Left lung (tissue), 10 donors: ENCODE data around the gene ARFRP1. TPM values are rescaled to one million over a fixed set of nuclear protein-coding genes. Genes with fewer than 3 reads are reported as not detected.

Source experiments
- ATAC-seq: fragments of 200-7000 bp; cut with Tn5 transposase; one replicate; pipeline ENCODE4 v1.9.1; 2020; ENCODE audit warnings: moderate library complexity
- DNase-seq, 4 donors: peaks; one replicate each; pipeline ENCODE4 v3.0.0-alpha.2; 2013 to 2020
- H3K27ac ChIP-seq, 2 donors: fragments of 200-600 bp; sonication (generic) in 1 of 2; one replicate each; pipeline versions ENCODE4 v1.5.0 to v1.8.0; 2020 to 2021
- H3K27me3 ChIP-seq, 2 donors: fragments of 200-600 bp; sonication (generic) in 1 of 2; one replicate each; pipeline versions ENCODE4 v1.5.0 to v1.8.0; 2020 to 2021
- H3K36me3 ChIP-seq, 2 donors: fragments of 200-600 bp; sonication (generic) in 1 of 2; one replicate each; pipeline versions ENCODE4 v1.5.0 to v1.8.0; 2020 to 2021
- H3K4me1 ChIP-seq, 2 donors: fragments of 200-600 bp; one replicate each; pipeline ENCODE4 v1.8.0; 2021
- H3K4me3 ChIP-seq, 2 donors: fragments of 200-600 bp; sonication (generic) in 1 of 2; one replicate each; pipeline versions ENCODE4 v1.5.0 to v1.8.0; 2020 to 2021; ENCODE audit warnings: mild to moderate bottlenecking in 1 of 2
- H3K9me3 ChIP-seq, 2 donors: fragments of 200-600 bp; sonication (generic) in 1 of 2; one replicate each; pipeline versions ENCODE4 v1.5.0 to v1.8.0; 2020 to 2021
- intact Hi-C, 2 donors: fragments of 100-400 bp; cut with DNase I; formaldehyde crosslinking; loops; one replicate each; pipeline versions ENCODE4 v1.11.2 to v1.14.2; 2022
- polyA plus RNA-seq, 6 donors: library from polyadenylated mRNA; unstranded; fragments of 120-200 nt; gene quantifications; one replicate each; pipeline ENCODE4 v1.2.1, GENCODE V29; 2013; ENCODE audit not compliant: insufficient read length in 6 of 6
- total RNA-seq, 2 donors: library from RNA; stranded (reverse); fragmentation: NEBNext Ultra II Directional; extraction: Animal tissue kit (Norgen Biotek cat#: 25700); gene quantifications; one replicate each; pipeline ENCODE4 v1.2.1, GENCODE V29; 2021
- TF ChIP-seq, protein P1 (sequence below), 2 donors: fragments of 200-600 bp; sonication (generic) in 1 of 2; IDR thresholded peaks; one replicate each; pipeline versions ENCODE4 v1.5.0 to v1.8.0; 2021; ENCODE audit warnings: antibody characterized with exemption in 2 of 2
- donor health status: DM: no; HTN: yes; CAD: no.
- donor health status: DM: no; HTN: no; CAD: no.

Gene ARFRP1
- total and polyA plus RNA-seq, 8 donors, result 29.1 to 46.9 (median 32.8) TPM

DNA sequence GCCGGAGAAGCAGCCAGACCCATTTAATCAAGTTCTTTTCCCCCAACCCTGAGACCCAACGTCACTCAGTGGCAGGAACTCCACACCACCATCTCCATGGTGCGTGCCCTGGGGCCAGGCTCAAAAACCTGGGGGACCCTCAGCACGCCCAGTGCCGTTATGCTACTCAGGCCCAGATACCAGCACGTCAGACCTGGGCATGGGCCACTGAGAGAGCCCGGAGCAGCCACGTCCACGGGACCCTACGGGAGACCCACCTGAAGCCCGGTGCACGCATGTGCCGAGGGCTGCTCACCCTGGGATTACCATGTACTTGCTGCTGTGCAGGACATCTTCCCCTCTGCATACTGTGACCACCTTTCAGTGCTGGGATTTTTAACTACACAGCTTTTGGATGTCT lies 45.6 kb upstream of the ARFRP1 start:
- Histone ChIP-seq H3K4me1 (no peaks in the 10 kb centered on the region), H3K36me3 (no peaks in the 10 kb centered on the region), H3K4me3 (no peak overlapping the region), H3K27ac (no peak overlapping the region), H3K27me3 (no peaks in the 10 kb centered on the region), H3K9me3 (no peaks in the 10 kb centered on the region)
- intact Hi-C loops, result no loop called here
- TF ChIP-seq, protein P1, sequence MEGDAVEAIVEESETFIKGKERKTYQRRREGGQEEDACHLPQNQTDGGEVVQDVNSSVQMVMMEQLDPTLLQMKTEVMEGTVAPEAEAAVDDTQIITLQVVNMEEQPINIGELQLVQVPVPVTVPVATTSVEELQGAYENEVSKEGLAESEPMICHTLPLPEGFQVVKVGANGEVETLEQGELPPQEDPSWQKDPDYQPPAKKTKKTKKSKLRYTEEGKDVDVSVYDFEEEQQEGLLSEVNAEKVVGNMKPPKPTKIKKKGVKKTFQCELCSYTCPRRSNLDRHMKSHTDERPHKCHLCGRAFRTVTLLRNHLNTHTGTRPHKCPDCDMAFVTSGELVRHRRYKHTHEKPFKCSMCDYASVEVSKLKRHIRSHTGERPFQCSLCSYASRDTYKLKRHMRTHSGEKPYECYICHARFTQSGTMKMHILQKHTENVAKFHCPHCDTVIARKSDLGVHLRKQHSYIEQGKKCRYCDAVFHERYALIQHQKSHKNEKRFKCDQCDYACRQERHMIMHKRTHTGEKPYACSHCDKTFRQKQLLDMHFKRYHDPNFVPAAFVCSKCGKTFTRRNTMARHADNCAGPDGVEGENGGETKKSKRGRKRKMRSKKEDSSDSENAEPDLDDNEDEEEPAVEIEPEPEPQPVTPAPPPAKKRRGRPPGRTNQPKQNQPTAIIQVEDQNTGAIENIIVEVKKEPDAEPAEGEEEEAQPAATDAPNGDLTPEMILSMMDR (IDR thresholded peaks at IDR 0.05), result no peak
- DNase-seq (peak in 1 of 4 donors; percentile 55), ATAC-seq (no peak)

DNA sequence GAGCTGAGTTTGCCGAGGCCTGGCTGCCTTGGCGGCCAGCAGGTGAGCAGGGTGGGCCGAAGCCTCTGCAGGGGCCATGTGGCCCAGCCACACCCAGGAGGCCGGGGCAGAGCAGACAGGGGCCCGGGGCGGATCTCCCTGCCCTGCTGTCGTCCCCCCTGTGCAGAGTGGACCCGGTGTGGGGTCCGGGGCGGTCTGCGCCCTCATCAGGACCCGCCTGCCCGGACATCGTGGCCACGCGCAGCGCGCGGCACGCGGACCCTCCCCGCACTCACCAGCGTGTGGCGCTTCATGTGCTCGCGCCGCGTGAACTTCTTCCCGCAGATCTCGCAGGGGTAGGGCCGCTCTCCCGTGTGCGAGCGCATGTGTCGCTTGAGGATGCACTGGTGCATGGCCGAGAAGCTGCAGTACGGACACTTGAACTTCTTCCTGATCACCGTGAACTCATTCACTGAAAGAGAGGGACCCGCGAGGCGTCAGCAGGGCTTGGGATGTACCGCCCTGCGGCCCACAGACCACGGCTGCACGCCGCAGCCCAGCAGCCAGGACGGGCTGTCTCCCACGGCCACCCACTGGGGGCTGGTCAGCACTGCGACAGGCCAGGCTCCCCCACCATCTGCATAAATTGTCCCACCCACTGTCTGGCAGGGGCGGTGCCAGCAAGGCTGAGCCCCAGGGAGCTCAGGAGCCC lies 44.8 kb upstream of the ARFRP1 start:
- DNase-seq, result peak in 1 of 4 donors; percentile 71
- Histone ChIP-seq H3K36me3 (no peaks in the 10 kb centered on the region), H3K27ac (no peak overlapping the region), H3K4me3 (no peak overlapping the region), H3K9me3 (no peaks in the 10 kb centered on the region), H3K4me1 (no peaks in the 10 kb centered on the region), H3K27me3 (no peaks in the 10 kb centered on the region)
- intact Hi-C loops, result no loop called here
- ATAC-seq, result no peak
- TF ChIP-seq, protein P1 (IDR thresholded peaks at IDR 0.05), result no peak

DNA sequence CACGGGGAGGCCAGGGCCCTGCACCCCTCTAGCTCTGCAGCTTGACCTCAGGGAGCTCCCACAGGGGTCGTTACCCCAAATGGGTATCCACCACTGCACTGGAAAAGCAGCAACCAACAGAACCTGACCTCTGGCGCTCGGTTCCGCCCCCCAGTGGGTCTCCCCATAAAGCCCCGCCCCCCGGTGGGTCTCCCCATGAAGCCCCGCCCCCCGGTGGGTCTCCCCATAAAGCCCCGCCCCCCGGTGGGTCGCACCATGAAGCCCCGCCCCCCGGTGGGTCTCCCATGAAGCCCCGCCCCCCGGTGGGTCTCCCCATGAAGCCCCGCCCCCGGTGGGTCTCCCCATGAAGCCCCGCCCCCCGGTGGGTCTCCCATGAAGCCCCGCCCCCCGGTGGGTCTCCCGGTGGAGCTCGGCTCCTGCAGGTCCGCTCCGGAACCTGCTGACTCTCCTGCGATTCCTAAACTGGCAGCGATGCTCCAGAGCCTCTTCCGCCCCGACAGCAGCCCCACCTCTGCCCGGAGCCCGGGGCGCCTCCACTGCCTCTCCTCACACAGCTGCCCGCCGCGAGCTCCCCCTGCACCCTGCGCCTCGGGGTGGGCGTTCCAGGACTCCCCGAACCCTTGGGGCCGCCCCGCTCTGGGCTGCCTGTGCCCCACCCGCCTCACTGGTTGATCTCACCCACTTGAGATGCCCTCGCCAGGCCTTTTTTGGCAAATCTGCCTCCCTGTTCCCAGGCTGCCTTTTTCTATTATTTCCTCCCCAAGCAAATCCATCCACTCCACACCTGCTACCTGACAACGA lies 43.9 kb upstream of the ARFRP1 start:
- peak in 1 of 4 donors; percentile 69 for DNase-seq

DNA sequence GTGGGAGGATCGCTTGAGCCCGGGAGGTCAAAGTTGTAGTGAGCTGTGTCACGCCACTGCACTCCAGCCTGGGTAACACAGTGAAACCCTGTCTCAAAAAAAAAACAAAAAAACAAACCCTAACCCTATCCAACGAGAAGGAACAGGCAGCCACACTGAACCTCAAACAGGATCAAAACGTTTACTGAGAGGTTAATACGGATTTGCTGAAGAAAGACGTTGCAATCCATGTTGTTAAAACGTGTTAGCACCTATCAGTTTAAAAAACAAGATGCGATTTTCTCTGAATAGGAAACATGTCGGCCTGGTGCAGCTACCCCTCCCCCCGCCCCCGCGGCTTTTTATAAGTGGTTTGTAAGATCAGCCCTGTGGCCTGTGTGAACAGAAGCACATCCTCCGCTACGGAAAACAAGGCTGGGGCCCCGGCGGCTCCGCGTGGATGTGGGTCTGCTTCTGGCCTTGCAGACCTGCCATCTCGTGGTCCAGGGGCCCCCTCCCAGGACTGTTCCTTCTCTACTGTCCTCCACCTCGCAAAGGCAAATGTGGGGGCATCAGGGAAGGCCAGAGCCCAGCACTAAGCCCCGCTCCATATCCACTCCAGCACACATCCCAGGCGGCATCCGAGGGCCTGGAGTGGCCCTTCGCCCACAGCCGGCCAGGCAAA lies 43.2 kb upstream of the ARFRP1 start:
- DNase-seq, result peak in 1 of 4 donors; percentile 75
- intact Hi-C loops, result no loop called here
- Histone ChIP-seq H3K36me3 (peaks cover 0 to 10% of the 10 kb centered on the region in 2 donors), H3K4me1 (no peaks in the 10 kb centered on the region), H3K9me3 (no peaks in the 10 kb centered on the region), H3K27ac (peak overlapping the region in 1 of 2 donors; percentile 41), H3K27me3 (no peaks in the 10 kb centered on the region), H3K4me3 (no peak overlapping the region)
- TF ChIP-seq, protein P1 (IDR thresholded peaks at IDR 0.05), result no peak
- no peak for ATAC-seq

More for the DNA sequence above, 43.9 kb upstream of the ARFRP1 start:
- ATAC-seq, result no peak
- Histone ChIP-seq H3K36me3 (peaks cover 0 to 3% of the 10 kb centered on the region in 2 donors), H3K9me3 (no peaks in the 10 kb centered on the region), H3K27ac (peak overlapping the region in 1 of 2 donors; percentile 41), H3K4me1 (no peaks in the 10 kb centered on the region), H3K4me3 (no peak overlapping the region), H3K27me3 (no peaks in the 10 kb centered on the region)
- TF ChIP-seq, protein P1 (IDR thresholded peaks at IDR 0.05), result no peak
- intact Hi-C loops, result no loop called here
